Activated CD4-positive, alpha-beta memory T cell treated with anti-CD3 and anti-CD28 coated beads for 36 hours (primary cell): ENCODE results near the gene CSAD. TPM values are rescaled to one million over a fixed set of nuclear protein-coding genes. Genes with fewer than 3 reads are reported as not detected.

Experiments
- CTCF ChIA-PET: fragments of 350-600 bp; sonication (Branson Sonifier 250); formaldehyde crosslinking; loops from one replicate; lab custom pipeline; 2021; ENCODE audit warnings: antibody characterized with exemption, inconsistent platforms; lab: Charles Lee
- POLR2A ChIA-PET: fragments of 350-600 bp; sonication (Branson Sonifier 250); formaldehyde crosslinking; loops from one replicate; lab custom pipeline; 2021; ENCODE audit warnings: antibody characterized with exemption; lab: Charles Lee
- DNase-seq: peaks from one replicate; pipeline ENCODE4 v3.0.0-alpha.2; 2020
- H3K27ac Mint-ChIP-seq: one replicate; pipeline ENCODE4 v1.8.0; 2021; ENCODE audit warnings: mixed read lengths
- H3K27me3 Mint-ChIP-seq: one replicate; pipeline ENCODE4 v1.8.0; 2021; ENCODE audit warnings: mixed read lengths
- H3K36me3 Mint-ChIP-seq: one replicate; pipeline ENCODE4 v1.8.0; 2021; ENCODE audit warnings: mixed read lengths
- H3K4me1 Mint-ChIP-seq: one replicate; pipeline ENCODE4 v1.8.0; 2021; ENCODE audit warnings: low read depth, mixed read lengths
- H3K4me3 Mint-ChIP-seq: one replicate; pipeline ENCODE4 v1.8.0; 2021; ENCODE audit warnings: mild to moderate bottlenecking, mixed read lengths
- H3K9me3 Mint-ChIP-seq: one replicate; pipeline ENCODE4 v1.8.0; 2021; ENCODE audit warnings: mixed read lengths
- intact Hi-C: fragments of 100-400 bp; cut with micrococcal nuclease; formaldehyde crosslinking; loops from one replicate; pipeline ENCODE4 v1.15.1; 2023
- total RNA-seq, 2 experiments: library from RNA; stranded (reverse); gene quantifications; one replicate each; pipeline ENCODE4 v1.2.3, GENCODE V29; 2021

CSAD gene
- total RNA-seq, 2 experiments from 2014 or later = 21.4 to 23.7 TPM

GRCh38 chr12:53191096-53191884 lies 10.6 kb upstream of the CSAD start:
- no peak overlapping the region for H3K27ac Mint-ChIP-seq
- intact Hi-C loops = no loop called here
- no peaks in the 10 kb centered on the region for H3K9me3 Mint-ChIP-seq
- no peak for DNase-seq
- H3K36me3 Mint-ChIP-seq = peaks cover 52% of the 10 kb centered on the region
- H3K4me1 Mint-ChIP-seq = peaks cover 6% of the 10 kb centered on the region
- no peaks in the 10 kb centered on the region for H3K27me3 Mint-ChIP-seq
- ChIA-PET POLR2A (no interaction called here), CTCF (interaction anchor here (2.0 to 6.6 kb wide), 2 partner anchors 15 to 31 kb away, joined by 9 to 53 read pairs; no protein-coding TSS in a partner anchor)
- H3K4me3 Mint-ChIP-seq = no peak overlapping the region

- Mint-ChIP-seq H3K27ac (peak overlapping the region; percentile 72), H3K36me3 (peaks cover 55% of the 10 kb centered on the region), H3K4me3 (no peak overlapping the region), H3K9me3 (no peaks in the 10 kb centered on the region), H3K27me3 (no peaks in the 10 kb centered on the region), H3K4me1 (peaks cover 6% of the 10 kb centered on the region)
- ChIA-PET POLR2A (interaction anchor here (0.9 kb wide), 1 partner anchor 10 kb away, joined by 3 read pairs; no protein-coding TSS in a partner anchor), CTCF (interaction anchor here (0.7 to 6.6 kb wide), 7 partner anchors 9 to 124 kb away, joined by 3 to 53 read pairs (median 9); partner anchors contain the start of genes CSAD and ZNF740)
- intact Hi-C loops = loop anchor here (1.0 kb wide), 2 partner anchors 31 to 124 kb away; no protein-coding TSS in a partner anchor
- peak; percentile 62 for DNase-seq
Measured at GRCh38 chr12:53190108-53190729, 9.5 kb upstream of the CSAD start.

DNA sequence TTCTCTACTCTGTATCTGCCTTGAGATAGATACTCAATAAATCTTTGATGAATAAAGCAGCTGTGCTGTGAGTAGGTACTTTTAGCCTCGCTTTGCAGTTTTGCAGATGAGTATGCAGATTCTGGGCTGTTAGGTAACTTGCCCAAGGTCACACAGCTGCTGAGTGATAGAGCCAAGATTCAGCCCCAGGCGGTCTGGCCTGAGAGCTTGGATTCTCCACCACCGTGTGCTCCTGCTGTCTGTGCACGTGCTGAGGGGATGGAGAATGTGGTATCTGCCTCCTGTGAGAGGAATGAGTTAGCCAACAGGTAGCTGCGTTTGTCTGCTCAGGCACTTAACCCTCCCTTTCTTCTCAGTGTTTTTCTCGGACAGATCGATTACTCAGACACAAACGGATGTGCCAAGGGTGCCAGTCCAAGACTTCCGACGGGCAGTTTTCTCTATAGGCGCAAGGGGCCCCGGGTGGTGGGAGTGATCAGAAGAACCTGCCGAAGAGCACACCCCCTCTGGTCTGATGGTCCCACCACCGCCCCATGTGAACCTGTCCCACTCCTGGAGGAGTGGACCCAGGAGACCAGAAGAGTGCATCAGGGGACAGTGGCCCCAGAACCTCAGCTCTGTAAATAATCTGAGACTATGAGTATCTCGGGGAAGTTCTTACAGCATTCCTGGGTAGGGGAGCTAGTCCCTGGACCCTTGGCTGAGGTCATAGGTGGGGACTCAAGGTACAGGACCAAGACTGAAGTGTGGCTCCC lies 6.6 kb upstream of the CSAD start:
- intact Hi-C loops = no loop called here
- peaks cover 55% of the 10 kb centered on the region for H3K36me3 Mint-ChIP-seq
- ChIA-PET POLR2A (interaction anchor here (0.9 to 3.1 kb wide), 2 partner anchors 12 to 16 kb away, joined by 3 to 15 read pairs; no protein-coding TSS in a partner anchor), CTCF (interaction anchor here (0.5 to 6.6 kb wide), 9 partner anchors 12 to 258 kb away, joined by 3 to 53 read pairs (median 4); no protein-coding TSS in a partner anchor)
- no peak overlapping the region for H3K4me3 Mint-ChIP-seq
- H3K9me3 Mint-ChIP-seq = no peaks in the 10 kb centered on the region
- DNase-seq = no peak
- H3K4me1 Mint-ChIP-seq = peaks cover 27% of the 10 kb centered on the region
- peak overlapping the region; percentile 1 for H3K27ac Mint-ChIP-seq
- no peaks in the 10 kb centered on the region for H3K27me3 Mint-ChIP-seq

GRCh38 chr12:53186745-53187144 lies 6.0 kb upstream of the CSAD start:
- CTCF ChIA-PET = interaction anchor here (0.6 to 6.6 kb wide), 6 partner anchors 13 to 258 kb away, joined by 4 to 53 read pairs (median 4); no protein-coding TSS in a partner anchor
- DNase-seq = no peak
- Mint-ChIP-seq H3K27ac (no peak overlapping the region), H3K36me3 (peaks cover 58% of the 10 kb centered on the region), H3K4me1 (peaks cover 33% of the 10 kb centered on the region), H3K9me3 (no peaks in the 10 kb centered on the region), H3K27me3 (no peaks in the 10 kb centered on the region), H3K4me3 (no peak overlapping the region)
- intact Hi-C loops = no loop called here
- POLR2A ChIA-PET = interaction anchor here (3.1 kb wide), 1 partner anchor 12 kb away, joined by 15 read pairs; no protein-coding TSS in a partner anchor

DNA sequence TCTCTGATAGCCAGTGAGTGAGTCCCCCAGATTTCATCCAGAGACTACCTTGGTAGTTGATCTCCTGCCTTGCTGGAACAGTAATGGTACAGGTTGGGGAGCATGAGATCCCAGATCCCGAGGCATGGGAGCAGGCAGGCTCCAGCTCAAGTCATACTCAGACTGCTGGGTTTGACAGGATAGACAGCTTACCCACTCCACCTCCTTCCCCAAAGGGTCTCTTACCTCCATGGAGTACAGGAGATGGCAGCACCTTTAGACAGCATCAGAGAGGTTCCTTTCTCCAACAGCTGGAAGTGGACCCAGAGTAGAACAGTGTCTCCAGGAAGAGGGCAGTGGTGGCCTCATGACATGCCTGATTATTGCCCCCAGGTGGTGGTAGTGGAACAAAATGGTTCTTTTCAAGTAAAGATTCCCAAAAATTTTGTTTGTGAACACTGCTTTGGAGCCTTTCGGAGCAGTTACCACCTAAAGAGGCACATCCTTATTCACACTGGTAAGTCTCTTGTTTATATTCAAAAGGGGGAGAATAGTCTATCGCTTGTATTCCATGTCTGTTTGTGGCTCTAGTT lies 4.9 kb upstream of the CSAD start:
- DNase-seq = no peak
- Mint-ChIP-seq H3K9me3 (no peaks in the 10 kb centered on the region), H3K4me3 (no peak overlapping the region), H3K27ac (no peak overlapping the region), H3K4me1 (peaks cover 39% of the 10 kb centered on the region), H3K36me3 (peaks cover 63% of the 10 kb centered on the region), H3K27me3 (no peaks in the 10 kb centered on the region)
- POLR2A ChIA-PET = interaction anchor here (0.6 kb wide), 1 partner anchor 418 kb away, joined by 4 read pairs; no protein-coding TSS in a partner anchor
- intact Hi-C loops = no loop called here
- CTCF ChIA-PET = interaction anchor here (0.8 to 7.2 kb wide), 7 partner anchors 12 to 138 kb away, joined by 3 to 46 read pairs (median 3); partner anchors contain the start of genes AAAS and ESPL1

DNA sequence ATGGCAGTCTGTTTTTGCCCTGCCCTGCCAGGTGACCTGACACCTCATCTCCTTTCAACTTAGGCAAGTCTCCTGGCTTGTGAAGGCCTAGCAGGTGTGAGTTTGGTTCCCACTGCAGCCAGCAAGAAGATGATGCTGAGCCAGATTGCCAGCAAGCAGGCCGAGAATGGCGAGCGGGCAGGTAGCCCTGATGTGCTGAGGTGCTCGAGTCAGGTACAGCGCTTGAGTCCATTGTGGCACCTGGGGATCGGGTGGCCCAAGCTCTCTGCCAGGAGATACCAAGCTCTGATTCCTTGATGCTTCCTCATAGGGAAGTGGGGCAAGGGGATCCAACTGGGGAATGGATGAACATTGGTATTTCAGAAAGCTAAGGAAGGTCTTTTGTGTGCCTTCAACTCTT lies 4.1 kb upstream of the CSAD start:
- H3K4me1 Mint-ChIP-seq = peaks cover 33% of the 10 kb centered on the region
- ChIA-PET CTCF (interaction anchor here (0.8 to 7.2 kb wide), 7 partner anchors 13 to 139 kb away, joined by 3 to 46 read pairs (median 3); partner anchors contain the start of genes AAAS and ESPL1), POLR2A (no interaction called here)
- peak overlapping the region; percentile 59 for H3K27ac Mint-ChIP-seq
- no peaks in the 10 kb centered on the region for H3K27me3 Mint-ChIP-seq
- no peak for DNase-seq
- peaks cover 59% of the 10 kb centered on the region for H3K36me3 Mint-ChIP-seq
- no peaks in the 10 kb centered on the region for H3K9me3 Mint-ChIP-seq
- intact Hi-C loops = loop anchor here (5.0 kb wide), 1 partner anchor 83 kb away; the partner anchor contains the start of gene SOAT2
- H3K4me3 Mint-ChIP-seq = no peak overlapping the region

DNA sequence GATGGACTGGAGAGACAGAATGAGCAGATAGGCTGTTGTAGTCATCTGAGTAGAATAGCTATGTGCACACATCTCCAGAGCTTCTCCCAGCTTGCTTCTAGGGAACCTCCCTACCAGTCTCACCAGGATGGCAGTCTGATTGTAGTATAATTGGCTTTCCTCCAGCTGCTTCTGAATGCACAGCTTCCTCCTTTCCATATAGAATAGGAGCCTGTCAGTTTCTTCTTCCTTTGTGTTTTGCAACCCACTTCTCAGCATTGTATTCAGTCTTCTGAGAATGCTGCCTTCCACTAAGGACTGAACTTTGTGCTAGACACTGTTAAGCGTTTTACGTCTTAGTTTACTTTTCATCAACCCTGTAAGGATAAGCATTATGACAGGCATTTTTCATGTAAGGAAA lies 2.2 kb upstream of the CSAD start:
- peaks cover 43% of the 10 kb centered on the region for H3K4me1 Mint-ChIP-seq
- CTCF ChIA-PET = interaction anchor here (1.0 to 7.2 kb wide), 6 partner anchors 7 to 162 kb away, joined by 3 to 46 read pairs (median 12); partner anchors contain the start of genes ESPL1 and ITGB7
- no peaks in the 10 kb centered on the region for H3K9me3 Mint-ChIP-seq
- no peak for DNase-seq
- H3K27ac Mint-ChIP-seq = peak overlapping the region; percentile 94
- H3K4me3 Mint-ChIP-seq = peak overlapping the region; percentile 96
- intact Hi-C loops = loop anchor here (5.0 kb wide), 1 partner anchor 81 kb away; the partner anchor contains the start of gene SOAT2
- no peaks in the 10 kb centered on the region for H3K27me3 Mint-ChIP-seq
- POLR2A ChIA-PET = interaction anchor here (1.3 to 2.2 kb wide), 2 partner anchors 12 to 136 kb away, joined by 4 to 6 read pairs; no protein-coding TSS in a partner anchor
- peaks cover 55% of the 10 kb centered on the region for H3K36me3 Mint-ChIP-seq

- CTCF ChIA-PET = interaction anchor here (0.7 to 7.2 kb wide), 11 partner anchors 8 to 163 kb away, joined by 3 to 46 read pairs (median 11); partner anchors contain the start of genes AAAS, ITGB7, MYG1 and PFDN5
- Mint-ChIP-seq H3K4me1 (peaks cover 43% of the 10 kb centered on the region), H3K27ac (peak overlapping the region; percentile 94), H3K27me3 (no peaks in the 10 kb centered on the region), H3K4me3 (peak overlapping the region; percentile 96), H3K36me3 (peaks cover 46% of the 10 kb centered on the region), H3K9me3 (no peaks in the 10 kb centered on the region)
- intact Hi-C loops = loop anchor here (5.0 kb wide), 1 partner anchor 80 kb away; the partner anchor contains the start of gene SOAT2
- DNase-seq = no peak
- POLR2A ChIA-PET = interaction anchor here (0.7 to 3.1 kb wide), 12 partner anchors 13 to 230 kb away, joined by 3 to 19 read pairs (median 6); partner anchors contain the start of genes AAAS, ESPL1, ITGB7 and SPRYD3
Measured at GRCh38 chr12:53181935-53182334, 1.2 kb upstream of the CSAD start.

DNA sequence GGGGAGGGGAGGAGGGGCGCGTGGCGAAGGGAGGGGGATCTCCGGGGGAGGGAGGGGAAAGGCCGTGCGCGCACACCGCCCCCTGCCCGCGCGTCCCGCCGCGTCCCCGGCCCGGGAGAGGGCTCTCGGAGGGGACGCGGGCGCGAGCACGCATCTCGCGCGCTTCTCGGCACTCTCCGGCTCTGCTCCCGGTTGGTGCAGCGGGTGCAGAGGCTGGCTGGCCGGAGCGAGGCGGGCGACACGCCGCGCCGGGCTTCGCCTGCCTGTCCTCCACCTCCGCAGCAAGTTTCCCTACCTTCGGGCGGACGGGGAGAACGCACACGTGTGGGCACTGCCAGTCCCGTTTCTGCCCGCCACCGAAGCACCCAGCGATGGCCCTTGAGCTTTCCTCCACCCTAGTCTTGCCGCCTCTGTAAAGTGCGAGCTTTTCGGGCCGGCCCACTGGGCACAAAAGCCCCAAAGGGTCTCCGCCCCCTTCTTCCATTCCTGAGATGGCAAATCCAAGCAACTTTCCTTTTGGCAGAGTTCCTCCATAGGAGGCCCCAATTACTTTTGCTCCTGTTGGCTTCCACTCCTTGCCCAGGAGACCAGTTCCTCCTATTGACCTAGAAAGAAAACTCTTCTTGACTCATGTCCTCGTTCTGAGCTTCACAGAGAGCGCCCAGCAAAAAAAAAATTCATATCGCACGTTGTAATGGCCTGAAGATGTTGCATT lies 363 bp upstream of the CSAD start:
- peaks cover 43% of the 10 kb centered on the region for H3K4me1 Mint-ChIP-seq
- peak overlapping the region; percentile 94 for H3K27ac Mint-ChIP-seq

More for the DNA sequence above, 363 bp upstream of the CSAD start:
- CTCF ChIA-PET = interaction anchor here (0.7 to 7.2 kb wide), 22 partner anchors 9 to 328 kb away, joined by 3 to 46 read pairs (median 4); partner anchors contain the start of genes AAAS, ESPL1, ITGB7 and MYG1
- H3K9me3 Mint-ChIP-seq = no peaks in the 10 kb centered on the region
- POLR2A ChIA-PET = interaction anchor here (0.7 to 3.1 kb wide), 20 partner anchors 14 to 320 kb away, joined by 3 to 19 read pairs (median 5); partner anchors contain the start of genes AAAS, EIF4B, ESPL1 and ITGB7
- peaks cover 39% of the 10 kb centered on the region for H3K36me3 Mint-ChIP-seq
- H3K4me3 Mint-ChIP-seq = peak overlapping the region; percentile 96
- intact Hi-C loops = loop anchor here (1.0 to 5.0 kb wide), 7 partner anchors 19 to 270 kb away; partner anchors contain the start of genes ESPL1, MYG1 and SOAT2
- peak; percentile 83 for DNase-seq
- H3K27me3 Mint-ChIP-seq = no peaks in the 10 kb centered on the region
